IMR-90 (cell line): ENCODE results near the gene CILP. TPM values are rescaled to one million over a fixed set of nuclear protein-coding genes. Genes with fewer than 3 reads are reported as not detected.
A peak's percentile ranks its signal among the peaks of the same experiment; 100 is the strongest.

ENCODE experiments used
- ATAC-seq: fragments of 200-7000 bp; cut with Tn5 transposase; 2 replicates; pipeline ENCODE4 v1.9.1; 2020; ENCODE audit warnings: low read depth, mild to moderate bottlenecking, moderate library complexity
- BruUV-seq: library from RNA; stranded (reverse); fragments of 400-500 nt; replicated peaks from 2 replicates; lab custom pipeline; 2021; lab: Mats Ljungman, UMichigan
- CTCF ChIA-PET: fragments of 300-600 bp; formaldehyde crosslinking; extraction: SDS; loops from one replicate; lab custom pipeline; 2021; ENCODE audit warnings: antibody characterized with exemption; lab: Yijun Ruan, JAX
- POLR2A ChIA-PET: fragments of 300-600 bp; sonication (Branson Sonifier 250); formaldehyde crosslinking; loops from one replicate; lab custom pipeline; 2022; ENCODE audit warnings: antibody characterized with exemption; ENCODE audit not compliant: unreplicated experiment; lab: Charles Lee
- DNase-seq: peaks from one replicate; pipeline ENCODE4 v3.0.0; 2013
- H2AFZ ChIP-seq: replicated peaks from 2 replicates; pipeline ENCODE3; 2013; ENCODE audit warnings: low read length, mild to moderate bottlenecking; ENCODE audit not compliant: poor library complexity
- H2AK5ac ChIP-seq: 2 replicates; pipeline ENCODE4 v1.6.1; 2013; ENCODE audit warnings: low read depth, low read length, inconsistent platforms
- H2AK9ac ChIP-seq: replicated peaks from 2 replicates; pipeline ENCODE3; 2013; ENCODE audit warnings: mild to moderate bottlenecking, low read depth, low read length, moderate library complexity; ENCODE audit not compliant: poor library complexity
- H2BK120ac ChIP-seq: 2 replicates; pipeline ENCODE4 v1.6.1; 2013; ENCODE audit warnings: low read depth, low read length, inconsistent platforms
- H2BK15ac ChIP-seq: 3 replicates; pipeline ENCODE4 v1.6.1; 2013; ENCODE audit warnings: low read depth, low read length, inconsistent platforms
- H2BK20ac ChIP-seq: 2 replicates; pipeline ENCODE4 v1.6.1; 2013; ENCODE audit warnings: low read depth, mild to moderate bottlenecking, inconsistent platforms, low read length, moderate library complexity
- H2BK5ac ChIP-seq: 2 replicates; pipeline ENCODE4 v1.6.1; 2013; ENCODE audit warnings: mild to moderate bottlenecking, low read depth, low read length, inconsistent platforms; ENCODE audit not compliant: poor library complexity, severe bottlenecking
- H3K14ac ChIP-seq: replicated peaks from 2 replicates; pipeline ENCODE4 v1.6.1; 2013; ENCODE audit warnings: low read depth, low read length, inconsistent platforms
- H3K18ac ChIP-seq: 2 replicates; pipeline ENCODE4 v1.6.1; 2013; ENCODE audit warnings: low read depth, low read length, control low read depth
- H3K23ac ChIP-seq: 2 replicates; pipeline ENCODE4 v1.6.1; 2013; ENCODE audit warnings: low read depth, low read length, inconsistent platforms
- H3K27ac ChIP-seq: 2 replicates; pipeline ENCODE4 v1.5.1; 2013; ENCODE audit warnings: mild to moderate bottlenecking, control low read depth, low read length; ENCODE audit not compliant: insufficient read depth
- H3K27me3 ChIP-seq: 2 replicates; pipeline ENCODE4 v1.6.1; 2013; ENCODE audit warnings: low read length; ENCODE audit not compliant: control insufficient read depth, insufficient read depth
- H3K36me3 ChIP-seq: 2 replicates; pipeline ENCODE4 v1.6.1; 2013; ENCODE audit warnings: low read length, mixed read lengths; ENCODE audit not compliant: control insufficient read depth, insufficient read depth
- H3K4ac ChIP-seq: 2 replicates; pipeline ENCODE4 v1.6.1; 2013; ENCODE audit warnings: low read depth, low read length, inconsistent platforms
- H3K4me1 ChIP-seq: 2 replicates; pipeline ENCODE4 v1.6.1; 2013; ENCODE audit warnings: low read length, mixed read lengths; ENCODE audit not compliant: control insufficient read depth, insufficient read depth
- H3K4me2 ChIP-seq: 2 replicates; pipeline ENCODE4 v1.6.1; 2013; ENCODE audit warnings: low read depth, mild to moderate bottlenecking, control low read depth, low read length, moderate library complexity
- H3K4me3 ChIP-seq: 2 replicates; pipeline ENCODE4 v1.5.1; 2013; ENCODE audit warnings: low read depth, mild to moderate bottlenecking, control low read depth, low read length, moderate library complexity; ENCODE audit not compliant: insufficient read depth
- H3K56ac ChIP-seq: 2 replicates; pipeline ENCODE4 v1.6.1; 2013; ENCODE audit warnings: low read length, inconsistent platforms; ENCODE audit not compliant: insufficient read depth; ENCODE audit errors: extremely low read depth
- H3K79me1 ChIP-seq, 2 experiments: 2 replicates each; pipeline ENCODE4 v1.6.1; 2013; ENCODE audit warnings: low read length in 2 of 2, inconsistent platforms in 1 of 2, low read depth in 1 of 2
- H3K9ac ChIP-seq: 2 replicates; pipeline ENCODE4 v1.6.1; 2013; ENCODE audit warnings: low read depth, low read length, control low read depth
- H3K9me1 ChIP-seq: 2 replicates; pipeline ENCODE4 v1.6.1; 2013; ENCODE audit warnings: low read length, inconsistent platforms; ENCODE audit not compliant: insufficient read depth
- H3K9me3 ChIP-seq: 2 replicates; pipeline ENCODE4 v1.6.1; 2013; ENCODE audit warnings: low read length; ENCODE audit not compliant: control insufficient read depth, insufficient read depth
- H4K20me1 ChIP-seq: 2 replicates; pipeline ENCODE4 v1.6.1; 2013; ENCODE audit warnings: low read length, inconsistent platforms; ENCODE audit not compliant: insufficient read depth
- H4K5ac ChIP-seq: 2 replicates; pipeline ENCODE4 v1.6.1; 2013; ENCODE audit warnings: mild to moderate bottlenecking, low read depth, low read length, control low read depth
- H4K8ac ChIP-seq, 2 experiments: 2 replicates each; pipeline ENCODE4 v1.6.1; 2013; ENCODE audit warnings: low read depth in 2 of 2, low read length in 2 of 2, control low read depth in 1 of 2, inconsistent platforms in 1 of 2
- H4K91ac ChIP-seq: 2 replicates; pipeline ENCODE4 v1.6.1; 2013; ENCODE audit warnings: low read depth, low read length, inconsistent platforms; ENCODE audit not compliant: insufficient read depth
- BHLHE40 ChIP-seq: fragments of 150-350 bp; IDR thresholded peaks from 2 replicates; pipeline ENCODE4 v1.6.1; 2016; ENCODE audit warnings: mild to moderate bottlenecking, low read depth, low read length
- CEBPB ChIP-seq: IDR thresholded peaks from 2 replicates; pipeline ENCODE4 v1.6.1; 2012; ENCODE audit warnings: low read depth, low read length, improper control_type of control experiment
- FOS ChIP-seq: fragments of 150-350 bp; IDR thresholded peaks from 2 replicates; pipeline ENCODE4 v1.6.1; 2016; ENCODE audit warnings: low read depth, low read length
- MAFK ChIP-seq: IDR thresholded peaks from 2 replicates; pipeline ENCODE4 v1.6.1; 2012; ENCODE audit warnings: low read depth, low read length, improper control_type of control experiment
- MAZ ChIP-seq: IDR thresholded peaks from 2 replicates; pipeline ENCODE4 v1.6.1; 2012; ENCODE audit warnings: low read depth, mild to moderate bottlenecking, low read length, improper control_type of control experiment, moderate library complexity, borderline replicate concordance
- MXI1 ChIP-seq: IDR thresholded peaks from 2 replicates; pipeline ENCODE4 v1.6.1; 2012; ENCODE audit warnings: low read depth, mild to moderate bottlenecking, low read length, moderate library complexity, borderline replicate concordance
- NFE2L2 ChIP-seq: fragments of 150-350 bp; IDR thresholded peaks from 2 replicates; pipeline ENCODE4 v1.6.1; 2016; ENCODE audit warnings: low read depth, mild to moderate bottlenecking, low read length
- POLR2A ChIP-seq: IDR thresholded peaks from 2 replicates; pipeline ENCODE4 v1.6.1; 2012; ENCODE audit warnings: mild to moderate bottlenecking, low read depth, low read length
- RAD21 ChIP-seq: IDR thresholded peaks from 2 replicates; pipeline ENCODE4 v1.6.1; 2012; ENCODE audit warnings: low read length, improper control_type of control experiment
- RCOR1 ChIP-seq: IDR thresholded peaks from 2 replicates; pipeline ENCODE4 v1.6.1; 2012; ENCODE audit warnings: mild to moderate bottlenecking, low read length, improper control_type of control experiment; ENCODE audit not compliant: insufficient replicate concordance
- RFX5 ChIP-seq: IDR thresholded peaks from 2 replicates; pipeline ENCODE4 v1.8.0; 2012; ENCODE audit warnings: low read depth, mild to moderate bottlenecking, low read length, moderate library complexity
- SMC3 ChIP-seq: fragments of 150-350 bp; IDR thresholded peaks from 2 replicates; pipeline ENCODE4 v1.6.1; 2016; ENCODE audit warnings: low read depth, mild to moderate bottlenecking, antibody characterized with exemption, low read length, moderate library complexity
- WGBS, 2 experiments: methylation state at CpG; one replicate each; pipeline versions ENCODE4 v1.1.5 to v1.1.7; 2013; ENCODE audit warnings: missing lambda C conversion rate in 2 of 2; ENCODE audit not compliant: insufficient read length in 1 of 2; ENCODE audit errors: extremely low coverage in 2 of 2; 5-methylcytosine and 5-hydroxymethylcytosine counted together
- dilution Hi-C: fragments of 300-500 bp; cut with HindIII; formaldehyde crosslinking; loops from one replicate; pipeline ENCODE4 v1.14.3; 2018; ENCODE audit warnings: low sequenced_read_pairs; ENCODE audit not compliant: unreplicated experiment
- in situ Hi-C: fragments of 300-500 bp; cut with MboI; formaldehyde crosslinking; loops from 3 replicates; pipeline ENCODE4 v1.14.3; 2019; ENCODE audit warnings: low sequenced_read_pairs, inconsistent platforms, mixed read lengths
- intact Hi-C: fragments of 100-400 bp; cut with micrococcal nuclease; formaldehyde crosslinking; loops from 2 replicates; pipeline ENCODE4 v1.10.0; 2022
- polyA plus RNA-seq, 3 experiments: library from polyadenylated mRNA; depleted of rRNA; stranded (reverse); fragments of >200 nt; gene quantifications; 2 replicates each; pipeline ENCODE4 v1.2.3, GENCODE V29; 2012; ENCODE audit warnings: low replicate concordance in 1 of 3
- total RNA-seq: library from RNA; depleted of rRNA; stranded (reverse); fragments of >200 nt; gene quantifications from 2 replicates; pipeline ENCODE4 v1.2.3, GENCODE V29; 2012
- TF ChIP-seq, protein P1 (sequence below): conservative IDR thresholded peaks from 2 replicates; pipeline ENCODE4 v1.5.1; 2012; ENCODE audit warnings: mild to moderate bottlenecking, low read depth, low read length, improper control_type of control experiment
- TF ChIP-seq, protein P2 (sequence below): fragments of 150-350 bp; IDR thresholded peaks from 2 replicates; pipeline ENCODE4 v1.6.1; 2016; ENCODE audit warnings: low read depth, mild to moderate bottlenecking, low read length, moderate library complexity, borderline replicate concordance
- TF ChIP-seq, protein P3 (sequence below): fragments of 150-350 bp; IDR thresholded peaks from 2 replicates; pipeline ENCODE4 v1.6.1; 2017; ENCODE audit warnings: mild to moderate bottlenecking, antibody characterized with exemption, low read length, low read depth

The CILP gene
- total and polyA plus RNA-seq, 2 of the 4 experiments (the other 2 are of a cell fraction) = under 0.01 to 0.02 TPM

DNA sequence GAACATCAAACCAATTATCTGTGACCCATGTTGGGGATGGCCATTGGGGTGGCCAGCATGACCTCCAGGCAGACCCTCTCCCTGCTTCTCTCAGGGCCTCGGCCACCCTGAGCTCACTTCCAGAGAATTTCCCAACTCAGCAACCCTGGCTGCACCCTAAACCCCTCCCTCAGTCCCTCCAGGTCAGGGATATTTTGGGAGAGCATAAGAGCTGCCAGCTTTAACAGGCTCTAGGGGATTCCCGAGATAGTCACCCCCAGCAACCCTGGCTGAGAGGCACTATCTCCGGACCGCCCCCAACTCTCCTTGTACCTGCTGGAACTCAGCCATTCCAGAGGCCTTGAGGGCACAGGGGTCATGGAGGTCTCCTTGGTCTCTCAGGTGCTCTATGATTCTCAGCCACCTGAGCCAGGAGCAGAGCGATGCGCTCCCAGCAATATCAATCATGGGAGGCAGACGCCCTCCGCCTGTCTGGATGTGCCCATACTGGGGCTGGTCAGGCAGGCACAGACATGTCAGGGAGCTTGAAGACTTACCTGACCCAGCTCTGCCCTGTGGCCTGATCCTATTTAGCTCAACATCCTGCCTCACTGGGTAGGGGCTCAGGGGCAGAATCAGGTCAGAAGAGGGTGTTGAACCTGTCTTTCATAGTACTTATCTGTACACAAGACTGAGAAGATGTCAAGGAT lies 34.9 kb upstream of the CILP start:
- peak overlapping the region; percentile 91 for H2AFZ ChIP-seq
- TF ChIP-seq, protein P1, sequence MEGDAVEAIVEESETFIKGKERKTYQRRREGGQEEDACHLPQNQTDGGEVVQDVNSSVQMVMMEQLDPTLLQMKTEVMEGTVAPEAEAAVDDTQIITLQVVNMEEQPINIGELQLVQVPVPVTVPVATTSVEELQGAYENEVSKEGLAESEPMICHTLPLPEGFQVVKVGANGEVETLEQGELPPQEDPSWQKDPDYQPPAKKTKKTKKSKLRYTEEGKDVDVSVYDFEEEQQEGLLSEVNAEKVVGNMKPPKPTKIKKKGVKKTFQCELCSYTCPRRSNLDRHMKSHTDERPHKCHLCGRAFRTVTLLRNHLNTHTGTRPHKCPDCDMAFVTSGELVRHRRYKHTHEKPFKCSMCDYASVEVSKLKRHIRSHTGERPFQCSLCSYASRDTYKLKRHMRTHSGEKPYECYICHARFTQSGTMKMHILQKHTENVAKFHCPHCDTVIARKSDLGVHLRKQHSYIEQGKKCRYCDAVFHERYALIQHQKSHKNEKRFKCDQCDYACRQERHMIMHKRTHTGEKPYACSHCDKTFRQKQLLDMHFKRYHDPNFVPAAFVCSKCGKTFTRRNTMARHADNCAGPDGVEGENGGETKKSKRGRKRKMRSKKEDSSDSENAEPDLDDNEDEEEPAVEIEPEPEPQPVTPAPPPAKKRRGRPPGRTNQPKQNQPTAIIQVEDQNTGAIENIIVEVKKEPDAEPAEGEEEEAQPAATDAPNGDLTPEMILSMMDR = no peak
- no peak for TF ChIP-seq FOS
- no peak for TF ChIP-seq CEBPB
- TF ChIP-seq MAFK = no peak
- TF ChIP-seq, protein P2, sequence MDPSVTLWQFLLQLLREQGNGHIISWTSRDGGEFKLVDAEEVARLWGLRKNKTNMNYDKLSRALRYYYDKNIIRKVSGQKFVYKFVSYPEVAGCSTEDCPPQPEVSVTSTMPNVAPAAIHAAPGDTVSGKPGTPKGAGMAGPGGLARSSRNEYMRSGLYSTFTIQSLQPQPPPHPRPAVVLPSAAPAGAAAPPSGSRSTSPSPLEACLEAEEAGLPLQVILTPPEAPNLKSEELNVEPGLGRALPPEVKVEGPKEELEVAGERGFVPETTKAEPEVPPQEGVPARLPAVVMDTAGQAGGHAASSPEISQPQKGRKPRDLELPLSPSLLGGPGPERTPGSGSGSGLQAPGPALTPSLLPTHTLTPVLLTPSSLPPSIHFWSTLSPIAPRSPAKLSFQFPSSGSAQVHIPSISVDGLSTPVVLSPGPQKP = no peak
- TF ChIP-seq BHLHE40 = no peak
- TF ChIP-seq MXI1 = no peak
- TF ChIP-seq RCOR1 = no peak
- no peak for TF ChIP-seq RAD21
- TF ChIP-seq POLR2A = no peak
- no peak for TF ChIP-seq NFE2L2
- TF ChIP-seq RFX5 = no peak
- TF ChIP-seq, protein P3, sequence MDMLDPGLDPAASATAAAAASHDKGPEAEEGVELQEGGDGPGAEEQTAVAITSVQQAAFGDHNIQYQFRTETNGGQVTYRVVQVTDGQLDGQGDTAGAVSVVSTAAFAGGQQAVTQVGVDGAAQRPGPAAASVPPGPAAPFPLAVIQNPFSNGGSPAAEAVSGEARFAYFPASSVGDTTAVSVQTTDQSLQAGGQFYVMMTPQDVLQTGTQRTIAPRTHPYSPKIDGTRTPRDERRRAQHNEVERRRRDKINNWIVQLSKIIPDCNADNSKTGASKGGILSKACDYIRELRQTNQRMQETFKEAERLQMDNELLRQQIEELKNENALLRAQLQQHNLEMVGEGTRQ = no peak
- TF ChIP-seq SMC3 = no peak
- TF ChIP-seq MAZ = no peak

More for the DNA sequence above, 34.9 kb upstream of the CILP start:
- H2BK5ac ChIP-seq = no peak overlapping the region
- no peak overlapping the region; the same call in 1 of the 2 replicates for H4K91ac ChIP-seq
- no peak overlapping the region for H2BK120ac ChIP-seq
- H3K36me3 ChIP-seq = no peaks in the 10 kb centered on the region
- no peaks in the 10 kb centered on the region for H3K27me3 ChIP-seq
- ChIA-PET CTCF (interaction anchor here (0.7 to 1.7 kb wide), 3 partner anchors 12 to 52 kb away, joined by 3 to 9 read pairs (median 3); no protein-coding TSS in a partner anchor), POLR2A (interaction anchor here (0.5 kb wide), 1 partner anchor 44 kb away, joined by 8 read pairs; no protein-coding TSS in a partner anchor)
- peak overlapping the region; percentile 77 for H2AK9ac ChIP-seq
- no TSS peak for BruUV-seq
- WGBS, 2 experiments = no CpG with 5 or more reads among the region's 8 CpGs
- ATAC-seq (no peak), DNase-seq (no peak)
- no peak overlapping the region for H3K4me3 ChIP-seq
- H4K5ac ChIP-seq = no peak overlapping the region
- dilution Hi-C loops = no loop called here
- no peak overlapping the region for H3K4me2 ChIP-seq
- H2BK20ac ChIP-seq = no peak overlapping the region
- no peak overlapping the region for H2AK5ac ChIP-seq
- no peaks in the 10 kb centered on the region for H3K79me1 ChIP-seq
- no peak overlapping the region for H3K56ac ChIP-seq
- peak overlapping the region; percentile 2; the same call in 1 of the 2 replicates for H3K27ac ChIP-seq
- H4K20me1 ChIP-seq = no peaks in the 10 kb centered on the region
- peaks cover 16% of the 10 kb centered on the region for H3K9me1 ChIP-seq
- H4K8ac ChIP-seq = peak overlapping the region; percentile 33 to 93; a peak in 3 of 4 replicates
- H3K9me3 ChIP-seq = no peaks in the 10 kb centered on the region
- in situ Hi-C loops = no loop called here
- no peak overlapping the region for H3K9ac ChIP-seq
- H3K4me1 ChIP-seq = peaks cover 8% of the 10 kb centered on the region; the same call in 1 of the 2 replicates
- H2BK15ac ChIP-seq = no peak overlapping the region
- no peak overlapping the region for H3K23ac ChIP-seq
- peak overlapping the region; percentile 61; the same call in 1 of the 2 replicates for H3K4ac ChIP-seq
- peak overlapping the region; percentile 38 for H3K14ac ChIP-seq
- intact Hi-C loops = no loop called here
- no peak overlapping the region for H3K18ac ChIP-seq
